Keratinocyte (primary cell): Measurements from ENCODE around the gene CMSS1. TPM values are rescaled to one million over a fixed set of nuclear protein-coding genes. Genes with fewer than 3 reads are reported as not detected.

Source experiments
- DNase-seq: peaks from one replicate; pipeline ENCODE4 v3.0.0-alpha.2; 2011; ENCODE audit warnings: low read depth, missing footprints, low spot score
- FAIRE-seq: peaks from 2 replicates; lab custom pipeline; 2011; peaks lifted over from hg19 to GRCh38; lab: Jason Lieb, UNC
- H2AFZ ChIP-seq: 2 replicates; pipeline ENCODE4 v1.6.0; 2012; ENCODE audit warnings: low read length, control low read depth, inconsistent platforms; ENCODE audit not compliant: control insufficient read depth
- H3K27ac ChIP-seq: 2 replicates; pipeline ENCODE4 v1.5.1; 2011; ENCODE audit warnings: low read length; ENCODE audit not compliant: control insufficient read depth, insufficient read depth
- H3K27me3 ChIP-seq: 3 replicates; pipeline ENCODE4 v1.6.0; 2011; ENCODE audit warnings: low read length; ENCODE audit not compliant: control insufficient read depth, insufficient read depth; ENCODE audit errors: extremely low read depth
- H3K36me3 ChIP-seq, 2 experiments: 2 replicates in 1 of 2; 3 replicates in 1 of 2; pipeline ENCODE4 v1.5.1; 2011; ENCODE audit warnings: low read length in 2 of 2, mild to moderate bottlenecking in 1 of 2; ENCODE audit not compliant: control insufficient read depth in 2 of 2, insufficient read depth in 2 of 2; ENCODE audit errors: extremely low read depth in 1 of 2
- H3K4me1 ChIP-seq: 3 replicates; pipeline ENCODE4 v1.5.1; 2011; ENCODE audit warnings: low read length; ENCODE audit not compliant: control insufficient read depth, insufficient read depth; ENCODE audit errors: extremely low read depth
- H3K4me2 ChIP-seq: 3 replicates; pipeline ENCODE4 v1.6.0; 2011; ENCODE audit warnings: low read depth, low read length; ENCODE audit not compliant: control insufficient read depth, insufficient read depth; ENCODE audit errors: extremely low read depth
- H3K4me3 ChIP-seq, 3 experiments: fragments of 200-600 bp in 1 of 3; sonication (generic) in 1 of 3; 2 replicates in 2 of 3; 3 replicates in 1 of 3; pipeline ENCODE4 v1.5.1; 2011 to 2016; ENCODE audit warnings: low read length in 3 of 3, mild to moderate bottlenecking in 3 of 3, control low read depth in 2 of 3, inconsistent platforms in 1 of 3, low read depth in 1 of 3, mixed read lengths in 1 of 3, mixed run types in 1 of 3, moderate library complexity in 1 of 3; ENCODE audit not compliant: control insufficient read depth in 2 of 3, insufficient read depth in 2 of 3; ENCODE audit errors: extremely low read depth in 1 of 3
- H3K79me2 ChIP-seq: 2 replicates; pipeline ENCODE4 v1.6.0; 2012; ENCODE audit warnings: low read length; ENCODE audit not compliant: control insufficient read depth, insufficient read depth
- H3K9ac ChIP-seq: 3 replicates; pipeline ENCODE4 v1.6.0; 2011; ENCODE audit warnings: low read length; ENCODE audit not compliant: control insufficient read depth, insufficient read depth; ENCODE audit errors: extremely low read depth
- H3K9me1 ChIP-seq: 3 replicates; pipeline ENCODE4 v1.6.0; 2011; ENCODE audit warnings: low read length; ENCODE audit not compliant: control insufficient read depth, insufficient read depth; ENCODE audit errors: extremely low read depth
- H3K9me3 ChIP-seq: 2 replicates; pipeline ENCODE4 v1.5.1; 2012; ENCODE audit warnings: low read depth, low read length; ENCODE audit not compliant: control insufficient read depth
- H4K20me1 ChIP-seq: 3 replicates; pipeline ENCODE4 v1.6.0; 2011; ENCODE audit warnings: low read length; ENCODE audit not compliant: control insufficient read depth, insufficient read depth; ENCODE audit errors: extremely low read depth
- EZH2 ChIP-seq: IDR thresholded peaks from one replicate; pipeline ENCODE4 v1.6.1; 2012; ENCODE audit warnings: inconsistent platforms, mild to moderate bottlenecking, low read length, moderate library complexity
- dilution Hi-C: fragments of 300-500 bp; cut with MboI; formaldehyde crosslinking; loops from one replicate; pipeline ENCODE4 v1.7.0; 2020; ENCODE audit warnings: low sequenced_read_pairs; ENCODE audit not compliant: extremely low pct_ligation_motif_present
- polyA plus RNA-seq, 5 experiments: library from polyadenylated mRNA; depleted of rRNA in 3 of 5; stranded (reverse) in 3 of 5; stranded (forward) in 1 of 5; unstranded in 1 of 5; fragments of >200 nt; gene quantifications; 1 replicate in 1 of 5; 2 replicates in 3 of 5; 3 replicates in 1 of 5; pipeline versions ENCODE4 v1.2.1 to v1.2.3, GENCODE V29; 2011 to 2012; ENCODE audit warnings: missing spikeins in 2 of 5, low read depth in 1 of 5, low replicate concordance in 1 of 5
- TF ChIP-seq, protein P1 (sequence below), 3 experiments: IDR thresholded peaks in 1 of 3; conservative IDR thresholded peaks in 1 of 3; optimal IDR thresholded peaks in 1 of 3; 2 replicates in 2 of 3; 3 replicates in 1 of 3; pipeline versions ENCODE3 to v1.5.1; 2011; ENCODE audit warnings: low read length in 3 of 3, mild to moderate bottlenecking in 3 of 3, moderate library complexity in 2 of 3, control low read depth in 1 of 3, inconsistent platforms in 1 of 3; ENCODE audit not compliant: insufficient read depth in 2 of 3; ENCODE audit errors: extremely low read depth in 1 of 3

CMSS1 gene
- polyA plus RNA-seq, 1 donor (not counting 4 experiments of a cell fraction or from before 2014, with no cell fraction given), result 37.2 TPM

- FAIRE-seq (no peak), DNase-seq (no peak)
- Histone ChIP-seq H2AFZ (no peak overlapping the region), H3K9me1 (no peaks in the 10 kb centered on the region), H3K27me3 (no peaks in the 10 kb centered on the region), H3K9me3 (no peaks in the 10 kb centered on the region), H3K27ac (no peak overlapping the region), H3K79me2 (no peaks in the 10 kb centered on the region), H4K20me1 (no peaks in the 10 kb centered on the region), H3K4me2 (no peak overlapping the region), H3K4me1 (no peaks in the 10 kb centered on the region), H3K9ac (no peak overlapping the region), H3K36me3 (no peaks in the 10 kb centered on the region), H3K4me3 (no peak overlapping the region)
- dilution Hi-C loops, result no loop called here
- TF ChIP-seq, protein P1, sequence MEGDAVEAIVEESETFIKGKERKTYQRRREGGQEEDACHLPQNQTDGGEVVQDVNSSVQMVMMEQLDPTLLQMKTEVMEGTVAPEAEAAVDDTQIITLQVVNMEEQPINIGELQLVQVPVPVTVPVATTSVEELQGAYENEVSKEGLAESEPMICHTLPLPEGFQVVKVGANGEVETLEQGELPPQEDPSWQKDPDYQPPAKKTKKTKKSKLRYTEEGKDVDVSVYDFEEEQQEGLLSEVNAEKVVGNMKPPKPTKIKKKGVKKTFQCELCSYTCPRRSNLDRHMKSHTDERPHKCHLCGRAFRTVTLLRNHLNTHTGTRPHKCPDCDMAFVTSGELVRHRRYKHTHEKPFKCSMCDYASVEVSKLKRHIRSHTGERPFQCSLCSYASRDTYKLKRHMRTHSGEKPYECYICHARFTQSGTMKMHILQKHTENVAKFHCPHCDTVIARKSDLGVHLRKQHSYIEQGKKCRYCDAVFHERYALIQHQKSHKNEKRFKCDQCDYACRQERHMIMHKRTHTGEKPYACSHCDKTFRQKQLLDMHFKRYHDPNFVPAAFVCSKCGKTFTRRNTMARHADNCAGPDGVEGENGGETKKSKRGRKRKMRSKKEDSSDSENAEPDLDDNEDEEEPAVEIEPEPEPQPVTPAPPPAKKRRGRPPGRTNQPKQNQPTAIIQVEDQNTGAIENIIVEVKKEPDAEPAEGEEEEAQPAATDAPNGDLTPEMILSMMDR (optimal IDR thresholded peaks at IDR 0.05 in 1 of 3, IDR thresholded peaks at IDR 0.05 in 1 of 3, conservative IDR thresholded peaks at IDR 0.05 in 1 of 3; ENCODE audit: extremely low read depth in 1 of 3, insufficient read depth in 2 of 3, low read length in 3 of 3), result no peak
- no peak for TF ChIP-seq EZH2
These were observed 249.9 kb downstream of the CMSS1 start for GRCh38 chr3:100067589-100067988.

DNA sequence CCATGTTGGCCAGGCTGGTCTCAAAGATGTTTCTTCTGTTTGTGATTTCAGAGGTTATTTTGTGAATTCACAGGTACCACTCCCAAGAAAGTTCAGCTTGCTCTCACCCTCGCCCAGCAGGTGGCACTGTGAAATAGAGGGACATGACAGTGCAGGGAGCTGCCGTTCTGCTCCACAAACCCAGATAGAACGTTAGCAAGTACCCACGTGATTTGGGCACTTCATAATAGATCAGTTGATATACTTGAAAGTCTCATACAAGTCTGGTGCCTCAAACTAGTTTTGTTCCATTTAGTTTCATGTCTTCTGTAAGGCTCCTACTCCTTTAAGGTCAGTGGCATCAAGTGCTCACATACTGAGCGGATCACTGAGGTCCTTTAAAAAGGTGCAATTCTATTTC, 251.2 kb downstream of the CMSS1 start:
- Histone ChIP-seq H3K4me1 (no peaks in the 10 kb centered on the region), H3K9ac (no peak overlapping the region), H3K4me2 (peak overlapping the region; percentile 6), H4K20me1 (no peaks in the 10 kb centered on the region), H3K9me3 (no peaks in the 10 kb centered on the region), H3K79me2 (no peaks in the 10 kb centered on the region), H3K4me3 (no peak overlapping the region), H3K9me1 (no peaks in the 10 kb centered on the region), H3K27ac (no peak overlapping the region), H2AFZ (no peak overlapping the region), H3K27me3 (no peaks in the 10 kb centered on the region), H3K36me3 (no peaks in the 10 kb centered on the region)
- dilution Hi-C loops, result no loop called here
- TF ChIP-seq EZH2, result no peak
- TF ChIP-seq, protein P1 (optimal IDR thresholded peaks at IDR 0.05 in 1 of 3, IDR thresholded peaks at IDR 0.05 in 1 of 3, conservative IDR thresholded peaks at IDR 0.05 in 1 of 3; ENCODE audit: extremely low read depth in 1 of 3, insufficient read depth in 2 of 3, low read length in 3 of 3), result peak; percentile 71 to 92 (median 75)
- DNase-seq, result no peak
- FAIRE-seq, result peak; percentile 84
